HG02938 (cell line): ENCODE results near the gene STAC.
"Not testable (repeated sequence)": the region's sequence is repeated elsewhere in the genome, so short reads cannot be mapped to it uniquely, and the experiment has no call there.

ENCODE experiments used
- ATAC-seq: cut with Tn5 transposase; IDR thresholded peaks from one replicate; pipeline ENCODE4 v1.9.1; 2021; ENCODE audit warnings: mild to moderate bottlenecking, moderate library complexity; ENCODE audit not compliant: unreplicated experiment

Gene STAC

GRCh38 chr3:36476286-36476942 is 96.1 kb downstream of the STAC start:
- ATAC-seq = no peak

GRCh38 chr3:36477655-36478054 is 97.4 kb downstream of the STAC start:
- ATAC-seq = no peak

DNA sequence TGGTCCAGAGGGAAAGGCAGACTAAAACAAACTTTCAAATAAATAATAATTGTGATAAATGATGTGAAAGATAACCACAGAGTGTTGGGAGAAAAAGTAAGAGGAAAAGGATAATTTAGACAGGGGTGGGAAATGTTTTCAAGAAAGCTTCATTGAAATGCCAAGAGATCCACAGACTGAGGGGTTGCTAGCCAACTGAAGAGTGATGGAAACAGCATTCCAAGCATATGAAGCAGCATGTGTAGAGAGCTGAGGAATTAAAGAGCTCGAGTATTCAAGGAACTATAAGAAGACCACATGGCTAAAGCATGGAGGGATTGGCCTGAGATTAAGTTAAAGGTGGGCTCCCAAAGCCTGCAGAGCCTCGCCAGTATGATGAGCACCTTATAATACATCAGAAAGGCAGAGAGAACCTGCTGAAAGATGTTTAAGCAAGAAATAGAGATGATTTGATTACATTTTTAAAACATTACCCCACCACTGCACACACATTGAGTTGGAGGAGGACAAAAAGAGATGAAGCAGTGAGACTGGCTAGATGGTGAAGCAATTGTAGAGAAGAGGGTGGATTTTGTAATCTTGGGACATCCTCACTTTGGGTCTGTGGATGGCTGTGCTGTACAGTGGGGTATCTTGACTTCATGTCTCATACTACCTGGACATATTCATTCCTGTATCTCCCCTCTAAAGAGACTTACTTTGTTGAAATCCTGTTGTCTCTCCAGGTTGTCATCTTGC is 100.8 kb downstream of the STAC start:
- ATAC-seq = no peak

- ATAC-seq = no peak
Observed at GRCh38 chr3:36482256-36482655, 102.0 kb downstream of the STAC start.

DNA sequence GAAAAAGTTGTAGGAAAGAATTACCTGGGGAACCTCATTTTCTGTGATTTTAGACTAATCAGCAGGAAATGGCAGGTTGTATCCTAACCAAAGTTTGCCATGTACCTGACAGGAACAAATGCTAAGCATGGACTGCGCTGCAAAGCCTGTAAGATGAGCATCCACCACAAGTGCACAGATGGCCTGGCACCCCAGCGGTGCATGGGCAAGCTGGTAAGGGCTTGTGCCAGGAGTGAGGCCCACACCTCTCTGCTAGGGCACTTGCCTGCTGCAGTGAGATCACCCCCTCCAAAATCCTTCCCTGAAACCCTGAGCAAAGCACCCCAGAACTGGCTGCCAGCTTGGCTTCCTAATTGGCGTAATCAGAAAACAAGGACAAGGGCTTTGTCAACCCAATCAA is 102.6 kb downstream of the STAC start:
- ATAC-seq = no peak

GRCh38 chr3:36483709-36484108 is 103.4 kb downstream of the STAC start:
- ATAC-seq = no peak

GRCh38 chr3:36484386-36484785 is 104.1 kb downstream of the STAC start:
- no peak for ATAC-seq

GRCh38 chr3:36486009-36486795 is 105.9 kb downstream of the STAC start:
- no peak for ATAC-seq

DNA sequence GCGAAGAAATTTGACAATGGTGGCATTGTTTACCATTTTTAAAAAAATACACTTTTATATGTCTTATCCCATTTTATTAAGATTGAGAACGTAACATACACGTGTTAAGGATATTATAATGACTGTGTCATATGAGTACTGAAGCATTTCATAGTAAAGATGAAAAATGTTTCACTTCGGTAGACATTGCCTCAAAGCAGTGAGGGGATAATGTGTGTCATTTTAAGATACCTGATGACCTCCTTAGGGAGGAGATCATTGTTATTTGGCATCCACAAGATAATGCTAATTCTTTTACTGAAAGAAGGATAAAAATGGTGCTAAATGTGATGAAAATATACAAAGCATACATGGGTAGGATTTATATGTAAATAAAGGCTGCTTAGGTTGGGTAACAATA is 107.3 kb downstream of the STAC start:
- no peak for ATAC-seq

GRCh38 chr3:36488077-36488789 is 107.9 kb downstream of the STAC start:
- no peak for ATAC-seq

DNA sequence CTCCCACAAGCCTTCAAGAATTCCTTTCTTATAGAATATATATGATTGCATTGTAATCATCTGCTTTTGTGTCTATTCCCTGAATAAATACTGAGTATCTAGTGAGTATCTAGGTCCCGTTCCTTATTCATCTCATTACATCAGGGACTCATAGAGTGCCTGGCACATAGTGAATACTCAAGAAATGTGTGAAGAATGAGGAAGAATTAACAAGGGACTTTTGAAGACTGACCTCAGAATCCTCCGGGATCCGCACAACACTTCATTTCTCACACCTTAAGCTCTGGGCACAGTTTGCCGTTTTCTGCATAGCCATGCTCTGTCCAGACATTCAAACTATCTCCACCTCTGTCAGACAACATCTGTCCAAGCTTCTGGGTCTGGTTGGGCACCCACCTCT is 108.8 kb downstream of the STAC start:
- ATAC-seq = no peak

GRCh38 chr3:36489679-36490425 is 109.5 kb downstream of the STAC start:
- no peak for ATAC-seq

DNA sequence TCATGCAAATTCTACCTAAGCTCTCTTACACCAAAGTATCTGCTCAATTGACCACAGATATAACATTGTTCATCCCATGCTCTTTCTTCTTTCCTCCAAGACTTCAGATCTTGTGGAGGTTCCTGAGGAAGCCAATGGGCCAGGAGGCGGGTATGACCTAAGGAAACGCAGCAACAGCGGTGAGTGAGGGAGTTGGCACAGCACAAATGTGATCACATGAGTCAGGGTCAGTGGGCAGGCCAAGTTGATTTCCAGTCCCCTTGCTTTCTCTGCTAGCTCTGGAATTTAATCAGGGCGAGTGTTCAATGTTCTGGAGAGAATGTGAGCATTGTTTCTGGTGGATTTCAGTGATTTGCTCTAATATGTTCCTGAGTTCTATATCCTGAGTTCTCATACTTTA is 112.7 kb downstream of the STAC start:
- ATAC-seq = no peak

GRCh38 chr3:36494461-36495109 is 114.3 kb downstream of the STAC start:
- no peak for ATAC-seq

DNA sequence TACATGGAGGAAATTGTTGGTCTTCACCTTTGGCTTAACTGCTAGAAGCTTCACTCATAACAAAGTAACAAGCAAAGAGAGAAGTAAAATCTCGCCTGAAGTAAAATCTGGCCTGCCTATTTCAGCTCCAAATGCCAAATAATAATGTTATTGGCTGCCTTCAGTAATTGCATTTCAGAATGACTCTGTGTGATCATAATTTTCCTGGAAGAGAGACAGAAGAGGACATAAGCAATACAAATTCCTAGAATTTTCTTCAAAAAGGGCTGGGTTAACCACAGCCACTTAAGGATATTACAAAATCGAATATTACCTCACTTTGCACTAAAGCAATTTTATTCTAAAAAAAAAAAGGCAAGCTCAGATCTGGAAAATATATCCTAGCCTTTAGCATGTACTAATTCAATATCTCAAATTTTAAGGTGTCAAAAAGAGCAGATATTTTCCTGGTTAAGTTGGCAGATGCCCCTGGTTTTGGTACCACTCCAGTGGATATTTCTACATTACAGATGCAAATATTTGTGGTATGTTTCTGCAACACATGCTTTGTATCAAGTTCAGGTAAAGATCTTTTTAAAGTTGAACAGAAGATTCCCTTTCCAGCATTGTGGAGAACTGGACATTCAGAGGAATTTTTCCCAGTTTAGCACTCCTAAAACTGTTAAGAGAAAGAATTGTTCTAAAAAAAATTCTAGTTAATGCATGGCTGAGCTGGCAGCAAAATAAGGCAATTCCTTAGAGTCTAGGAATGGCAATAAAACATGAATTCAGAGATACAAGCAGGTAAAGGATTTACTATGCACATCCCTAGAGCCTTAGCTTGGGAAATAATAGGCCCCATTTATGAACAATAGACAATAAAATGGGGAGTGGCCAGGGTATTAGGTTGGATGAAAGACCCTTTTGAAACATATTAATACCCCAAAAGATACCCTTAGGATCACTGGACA is 116.7 kb downstream of the STAC start:
- ATAC-seq = no peak

GRCh38 chr3:36500053-36500452 is 119.7 kb downstream of the STAC start:
- not testable (repeated sequence) for ATAC-seq

GRCh38 chr3:36501616-36502015 is 121.3 kb downstream of the STAC start:
- no peak for ATAC-seq

- no peak for ATAC-seq
Observed at GRCh38 chr3:36505393-36505792, 125.1 kb downstream of the STAC start.
